ENCODE measurements around the gene RNF10. TPM values are rescaled to one million over a fixed set of nuclear protein-coding genes. Genes with fewer than 3 reads are reported as not detected.
"Not testable (repeated sequence)": the region's sequence is repeated elsewhere in the genome, so short reads cannot be mapped to it uniquely, and the experiment has no call there.

RNF10 gene
- total RNA-seq, 1 experiment from 2014 or later: 177 TPM

- in situ Hi-C loops (cut with HindIII; ENCODE audit: low pct_unique_long_range_greater_than_20kb, low sequenced_read_pairs): no loop called here
- no peak for ATAC-seq
- H3K27ac ChIP-seq (ENCODE audit: low read length): no peak overlapping the region
- no TSS peak for BruUV-seq (replicated peaks)
- no peak for DNase-seq (ENCODE audit: low read depth, low spot score)
- no peak for TF ChIP-seq SIN3A (IDR thresholded peaks at IDR 0.05; ENCODE audit: borderline replicate concordance, insufficient read depth, low read depth, low read length)
- no peak for TF ChIP-seq TCF7L2 (IDR thresholded peaks at IDR 0.05; ENCODE audit: low read depth, low read length)
- no peak for TF ChIP-seq CTCF (IDR thresholded peaks at IDR 0.05)
- no peak for TF ChIP-seq REST (IDR thresholded peaks at IDR 0.05; ENCODE audit: insufficient read depth in 1 of 2, low read depth in 2 of 2, low read length in 1 of 2)
- H3K4me3 ChIP-seq (ENCODE audit: low read depth in 2 of 2, low read length in 2 of 2): no peak overlapping the region
- ChIA-PET POLR2A (no interaction called here), CTCF (no interaction called here)
- no peaks in the 10 kb centered on the region for H3K27me3 ChIP-seq (ENCODE audit: control insufficient read depth, insufficient read depth, low read length)
- H3K36me3 ChIP-seq (ENCODE audit: control insufficient read depth, insufficient read depth, low read length): no peaks in the 10 kb centered on the region
- intact Hi-C loops (cut with micrococcal nuclease; ENCODE audit: unreplicated experiment): no loop called here
- no peaks in the 10 kb centered on the region for H3K9me3 ChIP-seq (ENCODE audit: control insufficient read depth, insufficient read depth, low read depth, low read length)
- no peaks in the 10 kb centered on the region for H3K4me1 ChIP-seq (ENCODE audit: control insufficient read depth, insufficient read depth, low read length)
Measured at GRCh38 chr12:120515496-120515895, 18.7 kb upstream of the RNF10 start.

GRCh38 chr12:120519324-120519723, 14.8 kb upstream of the RNF10 start:
- intact Hi-C loops (cut with micrococcal nuclease; ENCODE audit: unreplicated experiment): not testable (repeated sequence)

GRCh38 chr12:120522568-120522967, 11.6 kb upstream of the RNF10 start:
- no peaks in the 10 kb centered on the region for H3K9me3 ChIP-seq (ENCODE audit: control insufficient read depth, insufficient read depth, low read depth, low read length)

More at GRCh38 chr12:120519324-120519723, 14.8 kb upstream of the RNF10 start:
- H3K4me1 ChIP-seq (ENCODE audit: control insufficient read depth, insufficient read depth, low read length); ATAC-seq; H3K27me3 ChIP-seq (ENCODE audit: control insufficient read depth, insufficient read depth, low read length); H3K27ac ChIP-seq (ENCODE audit: low read length); in situ Hi-C loops (cut with HindIII; ENCODE audit: low pct_unique_long_range_greater_than_20kb, low sequenced_read_pairs); H3K4me3 ChIP-seq (ENCODE audit: low read depth in 2 of 2, low read length in 2 of 2); CTCF ChIA-PET; BruUV-seq (replicated peaks); DNase-seq (ENCODE audit: low read depth, low spot score); H3K9me3 ChIP-seq (ENCODE audit: control insufficient read depth, insufficient read depth, low read depth, low read length); POLR2A ChIA-PET; H3K36me3 ChIP-seq (ENCODE audit: control insufficient read depth, insufficient read depth, low read length): not testable (repeated sequence)

More at GRCh38 chr12:120522568-120522967, 11.6 kb upstream of the RNF10 start:
- Histone ChIP-seq H3K27ac (ENCODE audit: low read length) (no peak overlapping the region), H3K4me1 (ENCODE audit: control insufficient read depth, insufficient read depth, low read length) (0 out of 2 replicates have a peak, but pooled peaks cover 4% of the 10 kb centered on the region), H3K27me3 (ENCODE audit: control insufficient read depth, insufficient read depth, low read length) (no peaks in the 10 kb centered on the region), H3K4me3 (ENCODE audit: low read depth in 2 of 2, low read length in 2 of 2) (no peak overlapping the region), H3K36me3 (ENCODE audit: control insufficient read depth, insufficient read depth, low read length) (no peaks in the 10 kb centered on the region)
- TF ChIP-seq CTCF (IDR thresholded peaks at IDR 0.05) (no peak), REST (IDR thresholded peaks at IDR 0.05; ENCODE audit: insufficient read depth in 1 of 2, low read depth in 2 of 2, low read length in 1 of 2) (no peak), SIN3A (IDR thresholded peaks at IDR 0.05; ENCODE audit: borderline replicate concordance, insufficient read depth, low read depth, low read length) (no peak), TCF7L2 (IDR thresholded peaks at IDR 0.05; ENCODE audit: low read depth, low read length) (no peak), POLR2AphosphoS5 (IDR thresholded peaks at IDR 0.05; ENCODE audit: low read depth, low read length) (no peak)
- no peak for ATAC-seq
- no peak for DNase-seq (ENCODE audit: low read depth, low spot score)
- intact Hi-C loops (cut with micrococcal nuclease; ENCODE audit: unreplicated experiment): no loop called here
- ChIA-PET CTCF (no interaction called here), POLR2A (no interaction called here)
- no TSS peak for BruUV-seq (replicated peaks)
- in situ Hi-C loops (cut with HindIII; ENCODE audit: low pct_unique_long_range_greater_than_20kb, low sequenced_read_pairs): no loop called here

Data from Panc1 (cell line).